K562 (cell line): ENCODE data around the gene ALDH7A1. TPM values are rescaled to one million over a fixed set of nuclear protein-coding genes. Genes with fewer than 3 reads are reported as not detected.

Source experiments
- CBX5 ChIP-seq: IDR thresholded peaks from 2 replicates; pipeline ENCODE4 v1.6.1; 2014; ENCODE audit warnings: low read depth, borderline replicate concordance
- CEBPZ ChIP-seq: fragments of 150-350 bp; IDR thresholded peaks from 2 replicates; pipeline ENCODE4 v1.6.1; 2014; ENCODE audit warnings: low read depth, mild to moderate bottlenecking, low read length, borderline replicate concordance
- CREM ChIP-seq: IDR thresholded peaks from 2 replicates; pipeline ENCODE4 v1.6.1; 2014; ENCODE audit warnings: antibody characterized with exemption, low read depth
- FOXA1 ChIP-seq: fragments of 450-650 bp; IDR thresholded peaks from 2 replicates; pipeline ENCODE4 v1.6.1; 2016; ENCODE audit warnings: mild to moderate bottlenecking, borderline replicate concordance
- FOXK2 ChIP-seq, 2 experiments: fragments of 450-650 bp; IDR thresholded peaks in 1 of 2; conservative IDR thresholded peaks in 1 of 2; 2 replicates each; pipeline ENCODE4 v1.6.1; 2016; ENCODE audit warnings: low read depth in 2 of 2, mild to moderate bottlenecking in 1 of 2
- KDM1A ChIP-seq, 2 experiments: fragments of 450-650 bp; IDR thresholded peaks; 2 replicates each; pipeline ENCODE4 v1.6.1; 2016; ENCODE audit warnings: mild to moderate bottlenecking in 2 of 2
- MCM2 ChIP-seq: fragments of 450-650 bp; IDR thresholded peaks from 2 replicates; pipeline ENCODE4 v1.6.1; 2017; ENCODE audit warnings: low read depth, mild to moderate bottlenecking
- MXD1 ChIP-seq: fragments of 250-450 bp; sonication (Bioruptor Pico); IDR thresholded peaks from 2 replicates; pipeline ENCODE4 v1.8.0; 2021; ENCODE audit warnings: borderline replicate concordance, mild to moderate bottlenecking, moderate library complexity; ENCODE audit not compliant: poor library complexity, severe bottlenecking
- NCOR1 ChIP-seq: fragments of 450-650 bp; IDR thresholded peaks from 2 replicates; pipeline ENCODE4 v1.6.1; 2016; ENCODE audit warnings: mild to moderate bottlenecking, moderate library complexity
- NFATC3 ChIP-seq: fragments of 450-650 bp; IDR thresholded peaks from 2 replicates; pipeline ENCODE4 v1.6.1; 2017; ENCODE audit warnings: mild to moderate bottlenecking
- NFIX ChIP-seq: fragments of 250-450 bp; sonication (Bioruptor Pico); IDR thresholded peaks from 2 replicates; pipeline ENCODE4 v1.4.0; 2020; ENCODE audit warnings: low read depth, mild to moderate bottlenecking, moderate library complexity
- NR4A1 ChIP-seq, 2 experiments: fragments of 250-450 bp in 1 of 2; fragments of 450-650 bp in 1 of 2; sonication (Bioruptor Pico) in 1 of 2; IDR thresholded peaks; 2 replicates each; pipeline versions ENCODE4 v1.4.0 to v1.6.1; 2016 to 2020; ENCODE audit warnings: mild to moderate bottlenecking in 2 of 2, missing compliant biosample characterization in 1 of 2, missing genetic modification characterization in 1 of 2, moderate library complexity in 1 of 2
- POLR2AphosphoS2 ChIP-seq: IDR thresholded peaks from 2 replicates; pipeline ENCODE4 v1.6.1; 2012; ENCODE audit warnings: low read length, improper control_type of control experiment
- POLR2B ChIP-seq: fragments of 450-650 bp; IDR thresholded peaks from 2 replicates; pipeline ENCODE4 v1.6.1; 2018; ENCODE audit warnings: low read depth; ENCODE audit not compliant: partially characterized antibody
- RB1 ChIP-seq: fragments of 450-650 bp; IDR thresholded peaks from 2 replicates; pipeline ENCODE4 v1.6.1; 2017; ENCODE audit warnings: low read depth, mild to moderate bottlenecking
- TEAD2 ChIP-seq: fragments of 450-650 bp; IDR thresholded peaks from 2 replicates; pipeline ENCODE4 v1.6.1; 2016; ENCODE audit warnings: missing genetic modification characterization, control low read depth, missing compliant biosample characterization
- ZBTB33 ChIP-seq: sonication (generic); formaldehyde crosslinking; IDR thresholded peaks from 2 replicates; pipeline ENCODE4 v1.8.1; 2023; ENCODE audit warnings: mild to moderate bottlenecking, missing genetic modification reagents
- ZNF140 ChIP-seq: fragments of 250-450 bp; sonication (Bioruptor Pico); IDR thresholded peaks from 2 replicates; pipeline ENCODE4 v1.8.0; 2021; ENCODE audit warnings: moderate library complexity, mild to moderate bottlenecking, inconsistent platforms
- ZNF277 ChIP-seq: fragments of 250-450 bp; sonication (Bioruptor Pico); IDR thresholded peaks from 2 replicates; pipeline ENCODE4 v1.8.0; 2022; ENCODE audit warnings: inconsistent platforms, mild to moderate bottlenecking, moderate library complexity, borderline replicate concordance
- ZNF431 ChIP-seq: sonication (generic); formaldehyde crosslinking; IDR thresholded peaks from 2 replicates; pipeline ENCODE4 v1.8.0; 2022; ENCODE audit warnings: mild to moderate bottlenecking, missing genetic modification reagents
- polyA plus RNA-seq, 8 experiments: library from polyadenylated mRNA; depleted of rRNA in 4 of 8; stranded (reverse) in 5 of 8; unstranded in 3 of 8; fragments of >200 nt; fragmentation: Nextera tagmentation in 2 of 8; fragmentation: Illumina TruSeq in 1 of 8; extraction: Ambion mirVana in 2 of 8; extraction: Trizol in 1 of 8; gene quantifications; 2 replicates each; pipeline versions ENCODE4 v1.2.1 to v1.2.3, GENCODE V29; 2011 to 2014; ENCODE audit warnings: inconsistent platforms in 1 of 8, missing spikeins in 1 of 8
- total RNA-seq, 7 experiments: library from RNA; depleted of rRNA in 6 of 7; stranded (reverse); fragments of >200 nt in 6 of 7; fragmentation: Illumina TruSeq in 2 of 7; extraction: Trizol in 2 of 7; gene quantifications; 2 replicates each; pipeline versions ENCODE4 v1.2.1 to v1.2.3, GENCODE V29; 2011 to 2021; ENCODE audit warnings: low replicate concordance in 1 of 7
- TF ChIP-seq, protein P1 (sequence below): sonication (generic); formaldehyde crosslinking; IDR thresholded peaks from 2 replicates; pipeline ENCODE4 v1.8.0; 2022; ENCODE audit warnings: mild to moderate bottlenecking, missing genetic modification reagents

The ALDH7A1 gene
- total and polyA plus RNA-seq, 9 of the 15 experiments (the other 6 are each of a cell fraction or from before 2014, with no cell fraction given): 0.04 to 0.49 TPM; not detected in 7

DNA sequence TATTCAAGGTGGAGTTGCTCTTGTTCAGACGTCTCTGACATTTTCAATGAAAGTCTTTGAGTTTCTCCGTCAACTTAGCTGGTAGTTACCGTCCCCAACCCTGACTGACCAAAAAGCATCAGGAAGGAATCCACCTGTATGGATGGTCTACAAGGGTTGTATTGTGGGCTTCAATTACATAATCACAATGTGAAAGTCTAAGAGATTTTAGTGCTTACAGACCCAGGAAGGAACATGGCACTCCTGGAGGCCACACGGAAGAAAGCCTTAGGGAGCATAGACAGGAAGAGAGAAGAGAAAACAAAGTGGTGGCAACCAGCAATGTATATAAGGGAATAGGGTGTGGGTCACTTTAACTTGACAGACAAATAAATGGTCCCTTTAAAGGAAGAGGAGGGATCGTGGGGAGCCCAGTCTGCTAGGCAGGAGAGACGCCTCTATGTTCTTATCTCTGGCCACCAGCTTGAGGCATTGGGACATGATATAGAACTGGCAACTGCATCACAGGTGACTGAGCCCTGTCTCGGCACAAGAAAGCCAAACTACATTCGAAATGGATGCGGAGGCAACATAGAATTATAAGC is 80.4 kb downstream of the ALDH7A1 start (continued):
- TF ChIP-seq FOXK2 (conservative IDR thresholded peaks at IDR 0.05 in 1 of 2, IDR thresholded peaks at IDR 0.05 in 1 of 2; ENCODE audit: low read depth in 2 of 2) (peak; percentile 52 to 62; a peak in 3 of 4 replicates), ZNF431 (CRISPR knock-in tag) (no peak), NR4A1 (CRISPR knock-in tag; IDR thresholded peaks at IDR 0.05) (no peak), NR4A1 (tag; IDR thresholded peaks at IDR 0.05) (peak; percentile 83), MXD1 (no peak), POLR2AphosphoS2 (no peak), RB1 (no peak), POLR2B (no peak), CREM (peak; percentile 85), CBX5 (no peak), KDM1A (IDR thresholded peaks at IDR 0.05) (peak in 1 of 2 experiments; percentile 47; a peak in 3 of 4 replicates), ZNF277 (no peak), ZBTB33 (CRISPR knock-in tag) (no peak), CEBPZ (no peak), MCM2 (no peak), NFATC3 (no peak), ZNF140 (CRISPR knock-in tag) (no peak), NCOR1 (peak; percentile 94), TEAD2 (tag) (no peak), FOXA1 (no peak), NFIX (CRISPR knock-in tag) (no peak)
- TF ChIP-seq, protein P1, sequence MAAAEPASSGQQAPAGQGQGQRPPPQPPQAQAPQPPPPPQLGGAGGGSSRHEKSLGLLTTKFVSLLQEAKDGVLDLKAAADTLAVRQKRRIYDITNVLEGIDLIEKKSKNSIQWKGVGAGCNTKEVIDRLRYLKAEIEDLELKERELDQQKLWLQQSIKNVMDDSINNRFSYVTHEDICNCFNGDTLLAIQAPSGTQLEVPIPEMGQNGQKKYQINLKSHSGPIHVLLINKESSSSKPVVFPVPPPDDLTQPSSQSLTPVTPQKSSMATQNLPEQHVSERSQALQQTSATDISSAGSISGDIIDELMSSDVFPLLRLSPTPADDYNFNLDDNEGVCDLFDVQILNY (CRISPR knock-in tag): no peak
